ENCODE data around the gene CASP2. TPM values are rescaled to one million over a fixed set of nuclear protein-coding genes. Genes with fewer than 3 reads are reported as not detected.

The CASP2 gene
- polyA plus RNA-seq, 1 of the 3 experiments (the other 2 are of a cell fraction): 19.7 TPM

DNA sequence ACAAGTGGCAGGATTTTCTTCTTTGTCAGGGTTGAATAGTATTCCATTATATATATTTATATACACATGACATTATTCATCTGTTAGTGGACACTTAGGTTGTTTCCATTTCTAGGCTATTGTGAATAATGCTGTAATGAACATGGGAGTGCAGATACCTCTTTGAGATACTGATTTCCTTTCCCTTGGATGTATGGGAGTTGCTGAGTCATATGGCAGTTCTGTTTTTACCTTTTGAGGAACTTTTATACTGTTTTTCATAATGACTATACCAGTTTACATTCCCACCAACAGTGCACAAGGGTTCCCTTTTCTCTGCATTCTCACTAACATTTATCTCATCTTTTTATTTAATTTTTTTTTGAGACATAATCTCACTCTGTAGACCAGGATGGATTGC, 26.0 kb downstream of the CASP2 start (continued):
- no peak for TF ChIP-seq USF2 (IDR thresholded peaks at IDR 0.05; ENCODE audit: borderline replicate concordance, low read depth, low read length)
- no peak for TF ChIP-seq MEF2A (IDR thresholded peaks at IDR 0.05; ENCODE audit: borderline replicate concordance, low read depth)
- TF ChIP-seq, protein P1, sequence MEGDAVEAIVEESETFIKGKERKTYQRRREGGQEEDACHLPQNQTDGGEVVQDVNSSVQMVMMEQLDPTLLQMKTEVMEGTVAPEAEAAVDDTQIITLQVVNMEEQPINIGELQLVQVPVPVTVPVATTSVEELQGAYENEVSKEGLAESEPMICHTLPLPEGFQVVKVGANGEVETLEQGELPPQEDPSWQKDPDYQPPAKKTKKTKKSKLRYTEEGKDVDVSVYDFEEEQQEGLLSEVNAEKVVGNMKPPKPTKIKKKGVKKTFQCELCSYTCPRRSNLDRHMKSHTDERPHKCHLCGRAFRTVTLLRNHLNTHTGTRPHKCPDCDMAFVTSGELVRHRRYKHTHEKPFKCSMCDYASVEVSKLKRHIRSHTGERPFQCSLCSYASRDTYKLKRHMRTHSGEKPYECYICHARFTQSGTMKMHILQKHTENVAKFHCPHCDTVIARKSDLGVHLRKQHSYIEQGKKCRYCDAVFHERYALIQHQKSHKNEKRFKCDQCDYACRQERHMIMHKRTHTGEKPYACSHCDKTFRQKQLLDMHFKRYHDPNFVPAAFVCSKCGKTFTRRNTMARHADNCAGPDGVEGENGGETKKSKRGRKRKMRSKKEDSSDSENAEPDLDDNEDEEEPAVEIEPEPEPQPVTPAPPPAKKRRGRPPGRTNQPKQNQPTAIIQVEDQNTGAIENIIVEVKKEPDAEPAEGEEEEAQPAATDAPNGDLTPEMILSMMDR (IDR thresholded peaks at IDR 0.05): no peak
- no peak for TF ChIP-seq TAF1 (IDR thresholded peaks at IDR 0.05; ENCODE audit: borderline replicate concordance, low read depth, low read length)

DNA sequence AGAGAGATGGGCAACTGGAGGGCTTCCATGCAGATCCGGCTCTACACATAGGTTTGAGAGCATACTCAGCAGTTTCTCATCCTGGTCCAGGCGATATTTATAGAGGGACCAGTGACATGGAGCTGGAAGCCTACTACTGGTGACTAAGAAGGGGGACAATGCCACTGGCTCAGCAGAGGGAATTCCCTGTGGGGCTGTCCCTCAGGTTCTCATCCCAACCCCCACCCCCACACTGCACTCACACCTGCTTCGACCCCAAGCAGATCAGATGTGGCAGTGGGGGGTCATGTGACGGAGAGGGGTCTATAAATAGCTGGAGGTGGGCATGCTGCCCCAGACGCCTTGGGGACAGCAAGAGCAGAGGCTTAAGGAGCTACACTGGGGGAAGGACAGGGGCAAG, 27.6 kb downstream of the CASP2 start, which contains the start of gene CLCN1:
Gene CLCN1, plus strand, starts transcription at position 336 of the 400 bp plus-strand sequence. CDS start 102 bp downstream, outside the sequence.
- no peak for DNase-seq

More for the DNA sequence above, 27.6 kb downstream of the CASP2 start, which contains the start of gene CLCN1:
- no peak within 1 kb of the TSS for H3K27ac ChIP-seq (ENCODE audit: low read depth in 2 of 2, low read length in 1 of 2)
- no peak within 1 kb of the TSS for H3K9ac ChIP-seq
- H3K9me2 ChIP-seq: no peaks in the 10 kb centered on the region
- ChIA-PET POLR2A (no interaction called here), CTCF (interaction anchor here (0.7 to 2.0 kb wide), 4 partner anchors 16 to 75 kb away, joined by 3 to 9 read pairs (median 6); no protein-coding TSS in a partner anchor)
- H2AFZ ChIP-seq (ENCODE audit: low read depth): no peak within 1 kb of the TSS
- 84% methylated on average over 5 of the region's 5 CpGs for WGBS (ENCODE audit: low lambda C conversion rate)
- H3K9me3 ChIP-seq: no peaks in the 10 kb centered on the region
- H3F3A ChIP-seq (replicated peaks; ENCODE audit: insufficient read depth): no peaks in the 10 kb centered on the region
- peaks cover 0 to 2% of the 10 kb centered on the region in 2 experiments; a peak in 1 of 4 replicates for H3K4me1 ChIP-seq (ENCODE audit: control insufficient read depth in 1 of 2, insufficient read depth in 2 of 2, low read depth in 1 of 2, low read length in 1 of 2)
- H3K4me3 ChIP-seq (ENCODE audit: low read depth in 2 of 2, low read length in 1 of 2): no peak within 1 kb of the TSS
- H3K79me2 ChIP-seq (ENCODE audit: insufficient read depth): no peaks in the 10 kb centered on the region
- no peak within 1 kb of the TSS for H3K4me2 ChIP-seq
- no peaks in the 10 kb centered on the region for H3K36me3 ChIP-seq (replicated peaks in 1 of 2; ENCODE audit: control insufficient read depth in 1 of 2, insufficient read depth in 2 of 2, low read length in 1 of 2)
- TF ChIP-seq ELF1 (IDR thresholded peaks at IDR 0.05): no peak
- no peak for TF ChIP-seq FOXM1 (IDR thresholded peaks at IDR 0.05; ENCODE audit: low read depth)
- no peak for TF ChIP-seq USF2 (IDR thresholded peaks at IDR 0.05; ENCODE audit: borderline replicate concordance, low read depth, low read length)
- TF ChIP-seq RCOR1 (IDR thresholded peaks at IDR 0.05; ENCODE audit: low read length): no peak
- no peak for TF ChIP-seq TEAD4 (IDR thresholded peaks at IDR 0.05; ENCODE audit: borderline replicate concordance, insufficient read depth)
- TF ChIP-seq GABPA (IDR thresholded peaks at IDR 0.05; ENCODE audit: low read depth): no peak
- no peak for TF ChIP-seq POLR2AphosphoS5 (IDR thresholded peaks at IDR 0.05; ENCODE audit: low read depth, low read length)
- no peak for TF ChIP-seq CHD2 (IDR thresholded peaks at IDR 0.05; ENCODE audit: low read length, partially characterized antibody)
- no peak for TF ChIP-seq SMC3 (IDR thresholded peaks at IDR 0.05; ENCODE audit: low read depth, low read length)
- TF ChIP-seq NRF1 (IDR thresholded peaks at IDR 0.05; ENCODE audit: low read depth, low read length): no peak
- no peak for TF ChIP-seq EP300 (IDR thresholded peaks at IDR 0.05; ENCODE audit: borderline replicate concordance in 1 of 2, low read depth in 1 of 2, low read length in 1 of 2)
- no peak for TF ChIP-seq YY1 (IDR thresholded peaks at IDR 0.05; ENCODE audit: low read depth)
- TF ChIP-seq MXI1 (IDR thresholded peaks at IDR 0.05; ENCODE audit: low read depth, low read length): no peak
- H4K20me1 ChIP-seq (ENCODE audit: insufficient read depth): no peaks in the 10 kb centered on the region
- no peaks in the 10 kb centered on the region for H3K27me3 ChIP-seq (ENCODE audit: insufficient read depth)

All from SK-N-SH (cell line).